HG02885 (cell line): Measurements from ENCODE around the gene RIMBP2.
"Not testable (repeated sequence)": the region's sequence is repeated elsewhere in the genome, so short reads cannot be mapped to it uniquely, and the experiment has no call there.

Experiments
- ATAC-seq: cut with Tn5 transposase; IDR thresholded peaks from one replicate; pipeline ENCODE4 v1.9.1; 2021; ENCODE audit warnings: mild to moderate bottlenecking; ENCODE audit not compliant: unreplicated experiment, poor library complexity

Gene RIMBP2

DNA sequence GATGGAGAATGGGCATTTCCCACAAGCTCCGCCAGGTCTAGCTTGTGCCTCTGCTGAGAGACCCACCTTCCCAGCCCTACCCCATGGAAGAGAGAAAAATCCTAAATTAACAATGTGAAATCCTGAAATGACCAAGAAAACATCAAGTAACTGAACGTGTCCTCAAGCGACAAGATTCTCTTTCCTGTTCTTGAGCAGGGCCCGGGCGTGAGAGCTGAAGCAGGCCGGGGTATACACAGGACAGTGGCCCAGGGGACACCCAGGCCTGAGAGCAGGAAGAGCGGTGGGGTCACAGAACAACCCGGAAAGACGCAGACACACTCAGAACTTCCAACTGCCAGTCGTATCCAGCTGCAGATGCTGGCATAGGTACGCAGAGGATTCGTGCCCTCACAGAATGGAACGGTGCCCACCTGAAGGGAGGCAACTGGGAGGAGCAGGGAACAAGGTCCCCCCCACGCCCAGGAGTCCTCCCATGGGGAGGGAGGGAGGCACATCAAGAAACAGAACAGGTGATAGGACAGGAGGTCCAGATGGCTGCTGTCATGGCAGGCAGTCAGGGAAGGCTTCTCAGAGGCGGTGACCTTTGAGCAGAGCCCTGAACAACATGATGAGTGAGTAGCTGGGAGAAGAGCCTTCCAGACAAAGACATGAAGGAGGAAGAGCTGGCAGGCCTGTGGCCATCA, 9.1 kb downstream of the RIMBP2 start:
- no peak for ATAC-seq

DNA sequence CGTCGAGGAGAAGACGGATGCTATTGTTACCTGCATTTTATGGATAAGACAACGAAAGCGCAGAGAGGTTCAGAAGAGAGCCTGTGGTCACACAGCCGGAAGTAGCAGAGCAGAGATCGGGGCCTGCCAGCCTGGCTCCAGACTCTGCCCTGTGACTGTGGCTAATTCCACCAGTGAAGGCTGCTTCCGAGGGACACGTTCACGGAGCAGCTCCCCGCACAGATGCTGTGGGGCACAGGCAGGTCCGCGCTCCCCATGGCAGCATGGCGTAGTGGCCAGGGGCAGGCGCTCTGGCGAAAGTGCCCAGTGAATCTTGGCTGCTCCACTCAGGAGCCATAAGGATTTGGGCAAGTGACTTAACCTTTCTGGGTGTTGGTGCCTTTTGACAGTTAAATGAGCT, 9.8 kb downstream of the RIMBP2 start:
- no peak for ATAC-seq

DNA sequence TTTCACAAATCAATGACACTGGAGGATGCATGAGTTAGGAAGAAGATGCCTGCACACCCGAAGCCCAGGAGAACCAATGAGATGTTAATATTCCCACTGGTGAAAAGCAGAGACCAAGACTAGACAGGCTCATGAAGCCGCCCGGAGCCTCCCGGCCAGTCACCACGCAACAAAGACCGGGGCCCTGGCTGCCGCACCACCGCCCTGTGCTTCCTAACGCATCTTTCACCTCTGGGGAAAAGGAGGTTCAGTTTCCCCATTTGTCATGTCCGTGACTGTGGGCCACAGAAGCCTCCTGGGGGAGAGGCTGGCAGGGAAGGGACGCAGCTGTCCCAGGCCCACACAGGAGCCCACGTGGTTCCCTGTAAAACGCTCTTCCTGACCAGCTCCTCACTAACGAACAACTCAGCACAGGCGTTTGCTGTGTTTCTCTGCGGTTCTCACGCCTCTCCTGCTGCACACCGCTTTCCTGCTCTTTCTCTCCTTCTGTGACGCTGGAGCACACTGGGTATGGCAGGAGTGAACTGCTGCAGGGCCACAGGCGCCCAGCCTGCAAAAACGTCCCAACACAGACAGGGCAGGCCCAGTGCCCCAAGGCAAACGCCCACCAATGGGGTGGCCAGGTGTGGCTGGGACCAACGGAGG, 10.8 kb downstream of the RIMBP2 start:
- ATAC-seq: no peak

DNA sequence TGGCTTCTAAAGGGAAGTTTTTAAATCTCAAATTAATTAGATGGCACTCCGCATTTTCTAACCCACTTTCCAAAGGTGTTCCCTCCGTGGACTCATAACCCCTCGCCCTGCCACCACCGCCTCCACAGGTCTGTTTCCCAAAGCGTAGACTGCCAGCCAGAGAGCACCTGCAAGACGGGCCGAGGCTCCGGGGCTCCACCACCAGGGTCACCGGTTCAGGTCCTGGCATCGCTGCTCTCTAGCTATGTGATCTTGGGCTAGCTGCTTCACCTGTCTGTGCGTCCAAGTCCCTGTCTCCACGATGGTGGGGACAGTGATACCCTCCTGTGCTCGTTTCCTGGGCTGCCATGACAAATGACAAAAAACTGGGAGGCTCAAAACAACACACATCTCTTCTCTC, 11.5 kb downstream of the RIMBP2 start:
- no peak for ATAC-seq

DNA sequence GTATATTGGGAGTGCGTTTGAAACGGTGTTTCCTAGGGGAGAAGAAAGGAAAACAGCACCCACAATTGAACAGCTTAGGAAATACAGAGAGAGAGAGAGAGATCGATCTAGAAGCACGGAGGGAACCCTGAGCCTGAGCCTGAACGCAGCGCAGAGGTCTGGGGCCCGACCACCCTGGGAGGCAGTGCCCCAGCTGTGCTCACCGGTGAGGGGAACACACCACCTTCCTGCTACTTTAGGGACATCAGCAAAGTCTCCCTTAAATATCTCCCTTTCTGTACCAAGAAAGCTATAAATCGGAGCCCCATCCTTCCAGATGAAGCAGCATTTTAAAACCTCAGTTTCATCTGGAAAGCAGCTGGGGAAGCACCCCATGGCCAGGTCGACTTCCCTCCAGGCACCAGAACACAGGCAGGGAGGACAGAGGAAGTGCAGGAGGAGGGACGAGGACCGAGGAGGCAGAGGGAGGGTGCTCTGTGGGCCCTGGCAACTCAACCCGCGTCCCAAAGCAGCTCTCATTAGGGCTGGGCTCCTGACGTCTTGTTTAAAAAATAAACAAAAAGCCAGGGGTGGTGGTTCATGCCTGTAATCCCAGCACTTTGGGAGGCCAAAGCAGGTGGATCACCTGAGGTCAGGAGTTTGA, 12.2 kb downstream of the RIMBP2 start:
- ATAC-seq: no peak

DNA sequence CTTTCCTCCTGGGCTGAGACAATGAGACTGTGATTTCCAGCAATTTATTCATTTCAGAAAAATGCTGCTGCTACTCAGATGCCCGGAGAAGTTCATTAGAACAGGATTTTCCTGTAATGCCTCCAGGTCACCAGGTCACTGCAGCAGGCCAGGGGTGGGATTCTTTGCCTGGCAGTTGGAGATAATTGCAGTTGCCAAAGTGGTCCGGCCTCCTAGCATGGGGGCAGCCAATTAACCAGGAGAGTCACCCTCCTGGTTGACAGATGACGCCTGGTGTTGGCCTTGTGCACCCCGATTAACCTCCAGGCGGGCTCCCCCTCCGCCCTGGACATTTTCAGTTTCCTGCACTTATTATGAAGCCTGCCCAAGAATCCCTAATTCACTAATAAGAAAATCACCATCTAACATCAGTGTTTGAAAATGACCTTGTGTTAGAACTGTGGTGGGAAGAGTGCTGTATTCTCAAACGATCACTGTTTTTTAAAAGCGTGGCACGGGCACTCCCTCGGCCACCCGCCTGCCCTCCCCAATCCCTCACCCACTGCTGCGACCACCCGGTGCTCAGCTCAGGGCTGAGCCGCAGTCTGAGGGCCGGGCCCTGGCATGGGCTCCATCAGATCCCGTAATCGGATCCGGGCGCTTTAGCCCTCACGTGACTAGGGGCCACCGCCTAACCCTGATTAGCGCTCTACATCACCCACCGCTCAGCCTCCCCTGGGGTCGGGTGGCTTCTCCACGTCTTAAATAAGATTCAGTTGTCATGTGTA, 12.9 kb downstream of the RIMBP2 start:
- no peak for ATAC-seq

DNA sequence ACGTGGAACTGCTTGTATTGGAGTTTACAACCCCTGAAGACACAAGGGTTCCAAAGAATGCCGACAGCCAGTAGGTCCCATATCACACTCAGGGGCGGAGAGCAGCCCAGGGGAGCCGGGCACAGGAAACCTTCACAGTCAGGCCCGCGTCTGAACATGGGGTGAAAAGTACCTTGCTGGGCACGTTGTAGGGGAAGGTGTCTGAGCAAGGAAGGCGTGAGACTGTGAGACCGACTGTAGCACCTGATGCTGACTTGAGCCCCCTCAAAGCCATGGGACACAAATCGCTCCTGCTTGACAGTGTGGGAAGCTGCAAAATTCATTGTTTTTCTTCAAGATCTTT, 14.7 kb downstream of the RIMBP2 start:
- no peak for ATAC-seq

DNA sequence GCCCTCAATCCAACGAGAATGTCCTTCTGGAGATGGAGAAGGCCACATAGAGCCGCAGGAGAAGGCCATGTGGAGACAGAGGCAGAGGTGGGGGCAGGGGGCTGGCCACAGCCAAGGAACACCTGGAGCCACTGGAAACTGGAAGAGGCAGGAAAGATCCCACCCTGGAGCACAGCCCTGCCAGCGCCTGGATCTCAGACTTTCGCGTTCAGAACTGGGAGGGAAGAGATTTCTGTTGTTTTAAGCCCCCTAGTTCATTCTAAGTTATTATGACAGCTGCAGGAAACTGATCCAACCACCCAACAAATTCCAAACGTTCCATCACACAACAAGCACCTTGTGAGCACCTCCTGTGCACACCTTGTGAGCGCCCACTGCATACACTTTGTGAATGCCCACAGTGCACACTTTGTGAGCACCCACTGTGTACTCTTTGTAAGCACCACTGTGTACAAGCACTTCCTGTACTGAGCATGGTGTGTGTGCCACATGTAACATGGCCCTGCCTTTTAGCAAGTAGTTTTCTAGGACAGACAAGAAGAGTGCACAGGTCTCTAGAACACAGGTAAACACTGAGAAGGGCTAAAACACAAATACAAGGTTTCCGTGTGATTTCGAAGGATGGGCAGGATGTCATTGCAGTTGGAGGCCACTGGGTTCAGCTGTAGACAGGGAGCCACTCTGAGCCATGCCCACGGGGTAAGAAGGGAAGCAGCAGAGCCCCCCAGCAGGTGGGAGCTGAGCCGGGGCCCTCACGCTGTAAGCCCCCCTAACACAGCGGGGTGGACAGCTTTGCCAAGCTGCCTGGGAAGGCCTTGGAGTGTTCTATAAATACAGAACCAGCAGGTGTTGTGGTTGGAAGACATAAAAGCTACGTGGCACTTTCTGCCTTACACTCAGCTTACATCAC, 15.4 kb downstream of the RIMBP2 start:
- no peak for ATAC-seq

DNA sequence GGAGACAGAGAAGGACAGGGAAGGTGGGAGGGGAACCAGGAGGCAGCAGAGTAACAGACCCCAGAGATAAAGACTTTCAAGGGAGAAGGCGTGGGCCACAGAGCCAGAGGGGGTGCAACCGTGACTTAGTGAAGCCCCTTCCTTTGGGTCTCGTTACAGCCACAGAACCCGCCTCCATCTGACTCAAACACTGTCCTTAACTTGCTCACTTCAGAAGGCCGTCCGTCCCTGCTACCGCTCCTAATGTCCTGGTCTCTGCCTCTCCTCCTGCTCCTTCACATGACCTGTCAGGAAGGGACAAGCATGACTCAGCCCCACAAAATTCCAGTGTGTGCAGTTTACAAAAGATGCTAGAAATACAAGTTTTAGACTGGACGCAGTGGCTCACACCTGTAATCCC, 18.0 kb downstream of the RIMBP2 start:
- ATAC-seq: no peak

DNA sequence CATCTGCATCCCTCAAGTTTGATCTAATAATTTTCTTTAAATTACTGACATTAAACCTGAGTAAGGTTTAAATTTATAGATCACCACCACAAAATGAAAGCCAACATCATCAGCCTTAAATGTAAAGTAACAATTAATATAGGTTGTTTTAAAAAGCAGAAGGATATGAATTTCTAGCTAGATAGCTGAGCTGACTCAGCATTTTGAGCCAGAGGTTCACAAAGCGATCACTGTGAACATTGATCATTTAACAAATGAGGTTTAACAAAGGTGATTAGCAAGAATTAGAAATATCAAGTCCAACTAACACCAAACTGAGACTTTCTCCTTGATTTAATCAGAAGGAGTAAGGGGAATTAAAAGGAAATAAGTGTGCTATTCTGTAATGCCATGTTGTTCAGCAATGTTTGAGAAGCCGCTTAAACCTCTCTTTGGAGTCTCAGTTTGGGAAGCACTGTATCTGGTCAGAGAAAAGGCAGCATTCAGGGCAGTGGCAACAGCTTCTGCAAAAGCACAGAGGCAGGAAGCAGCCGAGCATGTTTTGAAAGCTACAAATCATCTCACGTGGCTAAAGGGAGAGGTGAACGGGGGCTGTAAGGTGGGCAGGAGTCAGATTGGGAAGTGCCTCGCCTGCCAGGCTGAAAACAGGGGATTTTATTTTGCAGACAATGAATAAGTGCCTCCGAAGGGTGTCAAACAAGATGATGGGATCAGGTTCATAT, 19.6 kb downstream of the RIMBP2 start:
- no peak for ATAC-seq

DNA sequence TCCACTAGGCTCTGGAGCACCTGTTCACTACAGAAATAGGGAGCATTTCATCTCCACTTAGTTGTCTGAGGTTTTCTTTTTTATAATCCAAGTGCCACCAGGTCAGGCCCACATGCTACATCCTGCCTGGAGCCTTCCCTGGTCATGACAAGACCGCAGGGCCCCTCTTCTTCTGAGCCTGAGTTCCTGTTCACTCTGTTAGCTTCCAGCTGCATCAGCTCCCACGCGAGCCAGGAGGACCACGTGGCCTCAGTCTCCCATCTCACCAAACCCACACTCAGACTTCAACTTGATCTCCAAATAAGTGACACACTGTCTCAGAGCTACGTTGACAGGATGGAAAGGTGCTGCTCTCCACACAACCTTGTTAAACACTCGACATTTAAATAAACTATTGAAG, 21.0 kb downstream of the RIMBP2 start:
- no peak for ATAC-seq

DNA sequence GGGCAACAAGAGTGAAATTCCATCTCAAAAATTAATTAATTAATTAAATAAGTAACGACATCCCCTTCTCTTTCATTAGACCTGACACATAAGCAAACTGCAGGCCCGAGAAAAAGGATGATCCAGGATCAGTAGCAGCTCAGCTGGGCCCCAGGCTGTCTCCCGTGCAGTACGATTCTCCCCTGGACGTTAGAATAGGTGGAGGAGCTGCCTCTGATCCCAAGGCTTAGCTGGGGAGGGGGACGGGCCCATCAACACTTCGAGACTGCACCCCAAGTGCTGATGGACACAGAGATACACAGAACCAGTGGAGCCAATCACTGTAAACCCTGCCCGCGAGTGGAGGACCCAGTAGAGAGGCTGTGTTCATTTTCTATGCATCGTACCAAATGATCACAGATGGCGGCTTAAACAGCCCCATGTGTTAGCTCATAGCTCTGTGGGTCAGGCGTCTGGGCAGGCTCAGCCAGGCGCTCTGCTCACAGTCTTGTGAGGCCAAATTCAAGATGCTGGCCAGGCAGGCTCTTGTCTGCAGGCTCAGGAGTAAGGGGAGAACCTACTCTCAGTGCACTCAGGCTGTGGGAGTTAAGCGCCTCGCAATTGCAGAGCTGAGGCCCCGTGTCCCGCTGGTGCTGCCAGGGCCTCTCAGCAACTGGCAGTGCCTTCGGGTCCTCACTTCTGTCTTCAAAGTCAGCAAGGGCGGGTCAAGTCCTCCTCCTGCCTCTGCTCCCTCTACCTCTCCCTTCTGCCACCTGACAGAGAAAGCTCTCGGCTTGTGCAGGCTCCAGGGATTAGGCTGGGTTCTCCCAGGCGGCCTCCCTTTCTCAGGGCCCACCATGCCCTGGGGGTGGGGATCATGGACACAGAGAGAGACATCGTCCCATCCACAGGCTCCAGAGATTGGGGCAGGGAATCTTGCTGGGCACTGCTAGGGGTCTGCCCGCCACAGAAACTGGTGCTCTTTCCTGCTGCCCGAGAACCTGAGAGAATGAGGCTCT, 26.4 kb downstream of the RIMBP2 start:
- no peak for ATAC-seq

DNA sequence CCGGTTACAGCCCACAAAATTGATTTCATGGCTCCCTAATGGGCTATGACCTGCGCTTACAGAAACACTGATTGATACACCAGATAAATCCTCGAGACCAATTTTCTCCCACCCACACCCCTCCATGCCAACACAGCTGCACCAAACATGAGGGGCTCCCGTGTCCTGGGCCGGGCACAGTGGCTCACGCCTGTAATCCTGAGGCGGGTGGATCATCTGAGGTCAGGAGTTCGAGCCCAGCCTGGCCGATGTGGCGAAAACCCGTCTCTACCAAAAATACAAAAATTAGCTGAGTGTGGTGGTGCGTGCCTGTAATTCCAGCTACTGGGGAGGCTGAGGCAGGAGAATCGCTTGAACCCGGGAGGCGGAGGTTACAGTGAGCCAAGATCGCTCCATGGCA, 27.1 kb downstream of the RIMBP2 start:
- ATAC-seq: not testable (repeated sequence)

DNA sequence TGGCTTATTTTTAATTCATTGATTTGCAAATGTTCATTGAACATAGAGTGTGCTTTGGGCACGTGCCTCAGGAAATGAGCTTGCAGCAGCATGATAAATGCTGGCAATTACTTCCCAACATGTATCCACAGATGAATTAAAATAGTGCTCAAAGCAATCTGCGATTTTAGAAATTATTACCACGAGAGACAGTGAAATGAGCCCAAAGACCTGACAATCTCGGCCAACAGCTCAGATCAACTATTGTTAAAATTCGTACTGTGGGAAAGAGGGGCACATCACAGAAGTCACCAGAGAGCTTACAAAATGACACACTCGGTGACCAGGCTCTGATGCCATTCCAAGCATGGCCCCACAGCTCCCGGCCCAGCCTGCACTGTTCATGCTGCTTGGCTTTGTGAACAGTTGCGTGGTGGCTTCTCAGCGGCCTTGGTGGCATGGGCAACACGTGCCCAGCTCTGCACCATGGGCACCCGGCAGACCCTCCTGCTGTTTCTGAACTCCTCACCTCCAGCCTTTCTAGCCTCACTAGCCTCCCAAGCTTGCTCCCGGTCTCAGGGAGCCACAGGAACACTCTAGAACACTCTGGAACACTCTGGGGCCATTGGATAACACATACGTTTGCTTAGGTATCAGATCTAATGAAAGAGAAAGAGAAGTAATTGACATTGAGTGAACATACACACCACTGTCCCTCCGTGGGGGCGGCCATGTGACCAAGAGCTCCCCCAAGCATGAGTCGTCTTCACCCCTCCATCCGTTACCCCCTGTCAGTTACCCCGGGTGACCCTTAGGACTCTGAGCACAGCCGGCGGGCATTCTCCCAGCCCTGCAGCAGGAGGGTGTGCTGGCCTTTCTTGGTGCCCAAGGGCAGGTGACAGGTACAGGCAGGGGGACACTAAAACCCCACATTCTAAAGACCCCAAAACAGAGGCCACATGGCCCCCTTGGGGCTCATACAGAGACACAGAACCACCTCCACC, 28.0 kb downstream of the RIMBP2 start:
- ATAC-seq: no peak

DNA sequence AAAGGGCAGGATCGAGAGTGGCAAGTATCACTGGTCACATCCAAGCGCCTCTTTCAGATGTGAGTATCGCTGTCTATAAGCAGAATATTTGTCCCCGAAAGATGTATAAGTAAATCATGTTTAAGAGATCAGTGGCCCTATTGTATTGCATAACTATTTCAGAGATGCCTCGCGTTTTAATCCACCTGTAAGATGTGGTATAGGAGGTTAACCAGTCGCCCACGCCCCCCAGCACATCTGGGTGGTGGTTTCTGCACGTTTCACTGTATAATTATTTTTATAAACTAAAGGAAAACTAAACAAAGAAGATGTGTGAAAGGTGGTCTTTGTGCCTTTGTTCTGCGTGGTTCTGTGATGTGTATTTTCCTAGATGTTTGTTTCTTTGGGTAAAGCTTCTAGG, 28.9 kb downstream of the RIMBP2 start:
- ATAC-seq: no peak

DNA sequence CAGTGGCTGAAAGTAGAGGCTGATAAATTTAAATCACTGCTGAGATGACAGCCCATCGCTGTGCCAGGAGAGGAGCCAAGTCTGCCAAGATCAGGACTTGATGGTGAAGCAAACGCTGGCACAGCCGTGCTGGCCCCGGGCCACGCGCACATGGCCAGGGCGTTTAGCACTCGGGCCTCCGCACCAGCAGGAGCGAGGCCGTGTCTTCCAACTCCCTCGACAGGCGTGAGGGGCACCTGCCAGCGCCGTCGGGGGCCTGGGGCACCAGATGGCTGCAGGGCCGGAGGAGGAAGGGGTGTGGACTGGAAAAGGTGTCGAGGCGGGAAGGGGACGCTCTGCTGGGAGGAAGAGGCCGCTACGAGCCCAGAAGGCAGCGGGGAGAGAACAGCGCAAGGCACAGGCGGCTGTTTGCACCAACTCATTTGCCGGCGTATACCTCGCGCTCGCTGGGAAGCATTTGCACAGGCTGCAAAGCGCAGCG, 29.5 kb downstream of the RIMBP2 start:
- ATAC-seq: no peak

DNA sequence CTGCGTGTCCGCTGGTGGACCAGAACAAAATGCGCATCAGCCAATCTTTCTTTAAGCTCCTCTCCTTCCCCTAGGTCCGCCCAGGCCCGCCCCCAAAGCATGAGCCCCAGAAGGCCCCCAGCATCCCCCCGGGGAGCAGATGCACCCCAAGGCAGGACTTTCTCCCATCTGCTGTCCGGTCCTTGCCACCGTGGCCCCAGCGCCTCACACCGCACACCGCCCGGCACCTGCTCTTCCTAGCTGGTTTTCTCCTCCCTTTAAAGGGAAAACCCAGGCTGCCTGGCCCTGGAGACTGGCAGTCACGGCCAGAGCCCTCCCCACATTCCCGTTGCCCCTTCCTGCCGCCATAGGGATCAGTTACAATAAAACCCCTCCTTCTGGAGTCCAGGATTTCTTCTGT, 30.2 kb downstream of the RIMBP2 start:
- ATAC-seq: no peak
